ENCODE measurements around the gene KDM4B.

DNA sequence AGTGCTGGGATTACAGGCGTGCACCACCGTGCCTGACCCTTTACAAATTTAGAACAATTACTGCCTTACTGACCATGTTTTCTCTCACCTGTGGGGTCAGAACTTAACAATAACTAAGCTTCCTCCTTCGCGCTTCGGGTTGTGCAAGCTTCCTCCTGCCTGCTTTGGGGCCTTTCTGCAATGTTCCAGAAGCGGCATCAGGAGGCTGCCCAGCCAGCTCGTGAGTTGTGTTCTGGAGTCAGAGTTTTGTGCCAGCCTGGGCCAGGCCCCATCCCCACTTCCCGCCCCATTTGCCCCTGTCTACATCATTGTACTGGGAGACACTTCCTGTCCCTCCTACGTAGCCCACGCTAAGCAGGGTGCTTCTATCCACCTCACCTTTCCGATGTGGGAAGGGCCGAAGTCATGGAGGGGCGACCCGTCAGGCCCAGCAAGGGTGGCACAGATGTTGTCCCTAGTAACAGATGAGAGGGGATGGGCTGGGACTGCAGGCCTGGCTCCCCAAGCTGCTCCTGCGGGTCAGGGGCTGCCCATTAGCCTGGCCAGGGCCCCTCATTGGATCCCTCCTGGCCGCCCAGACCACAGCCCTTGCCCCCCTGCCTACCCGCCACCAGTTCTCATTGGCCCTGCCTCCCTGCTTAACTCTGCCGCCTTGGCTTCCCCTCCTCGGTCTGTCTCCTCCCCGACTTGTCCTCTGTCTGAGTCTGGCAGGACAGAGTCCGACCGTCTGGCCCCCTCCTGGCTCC lies 46.2 kb upstream of the KDM4B start:
- no peak for TF ChIP-seq POLR2AphosphoS5 (IDR thresholded peaks at IDR 0.05; ENCODE audit: low read depth, low read length)
- TF ChIP-seq POLR2A (IDR thresholded peaks at IDR 0.05; ENCODE audit: low read depth, low read length) = no peak

All from GM12892 (cell line).